ENCODE measurements around the gene KCNQ1.

The KCNQ1 gene

DNA sequence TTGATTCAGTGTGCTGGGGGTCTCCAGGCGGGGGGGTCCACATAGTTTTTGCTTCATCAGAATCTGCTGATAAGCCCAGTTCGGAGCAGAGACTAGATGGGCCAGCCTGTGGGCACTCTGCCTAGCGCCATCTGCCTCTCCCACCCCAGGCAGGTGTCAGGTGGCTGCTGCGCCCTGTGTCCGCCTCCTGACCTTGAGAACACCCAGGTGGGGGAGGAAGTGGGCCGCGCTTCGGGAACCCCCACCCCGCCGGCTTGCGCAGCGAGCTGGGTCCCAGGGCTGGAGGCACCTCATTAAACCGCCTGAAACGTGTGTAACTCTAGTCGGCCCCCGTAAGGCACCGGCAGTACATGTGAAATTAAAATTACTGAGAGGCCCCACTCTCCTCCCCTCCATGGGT is 113.6 kb downstream of the KCNQ1 start:
- no peak for FAIRE-seq

DNA sequence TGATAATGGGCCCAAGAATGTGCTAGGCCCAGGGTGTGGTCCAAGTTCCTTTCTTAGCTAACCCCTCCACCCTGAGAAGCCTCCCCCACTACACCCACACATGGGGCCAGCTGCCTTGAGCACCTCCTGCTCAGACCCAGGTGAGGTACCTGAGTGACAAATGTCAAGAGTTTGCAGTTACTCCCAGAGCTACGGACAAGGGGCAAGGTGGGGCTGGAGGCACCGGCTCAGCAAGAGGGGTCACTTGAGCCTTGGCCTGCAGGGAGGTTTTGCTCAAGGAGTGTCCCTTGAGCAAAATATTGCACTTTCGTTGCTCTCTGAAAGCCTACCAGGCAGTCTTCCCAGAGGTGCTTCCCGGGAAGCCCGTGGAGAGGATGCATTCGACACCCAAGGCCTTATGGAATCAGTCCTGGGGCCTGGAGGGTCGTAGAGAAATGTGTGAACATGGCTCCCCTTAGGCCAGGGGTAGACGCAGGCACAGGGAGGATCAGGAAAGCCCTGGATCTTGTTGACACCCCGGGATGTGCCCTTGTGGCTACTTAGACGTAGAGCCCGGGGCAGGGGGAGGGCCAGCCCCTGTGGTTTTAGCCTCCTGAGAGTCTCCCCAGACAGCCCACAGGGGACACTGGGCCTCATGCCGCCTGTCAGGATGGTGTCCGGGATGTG is 114.2 kb downstream of the KCNQ1 start:
- FAIRE-seq, result no peak

DNA sequence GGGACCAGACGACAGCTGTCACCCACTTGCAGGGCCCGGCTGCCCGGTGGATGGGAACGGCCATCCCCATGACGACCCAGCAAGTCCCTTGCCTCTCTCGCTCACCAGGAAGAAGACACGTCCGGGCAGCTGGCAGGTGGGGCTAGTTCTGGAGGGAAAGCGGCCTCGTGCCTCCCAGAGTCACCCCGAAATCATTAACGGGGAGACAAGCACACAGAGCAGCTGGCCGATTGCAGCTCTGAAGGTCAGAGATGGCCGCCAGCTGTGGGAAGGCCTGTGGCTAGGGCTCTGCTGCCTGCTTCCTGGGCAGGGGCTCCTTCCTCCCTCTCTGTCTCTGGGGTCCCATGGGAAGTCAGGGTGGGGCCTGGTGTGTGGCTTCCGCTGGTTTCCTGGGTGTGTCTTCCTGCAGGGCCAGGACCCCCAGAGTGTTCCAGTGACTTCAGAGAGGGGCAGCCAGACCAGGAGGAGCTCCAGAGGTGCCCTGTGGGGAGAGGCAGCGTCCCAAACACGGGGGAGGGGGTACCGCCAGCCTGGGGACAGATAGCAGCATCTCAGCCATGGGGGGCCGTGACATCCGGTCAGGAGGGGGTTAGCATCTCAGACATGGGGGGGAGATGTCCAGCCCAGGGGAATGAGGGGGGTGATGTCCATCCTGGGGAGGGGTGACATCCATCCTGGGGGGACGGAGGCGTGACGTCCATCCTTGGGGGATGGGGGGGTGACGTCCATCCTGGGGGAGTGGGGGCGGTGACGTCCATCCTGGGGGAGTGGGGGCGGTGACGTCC is 114.9 kb downstream of the KCNQ1 start:
- no peak for FAIRE-seq

DNA sequence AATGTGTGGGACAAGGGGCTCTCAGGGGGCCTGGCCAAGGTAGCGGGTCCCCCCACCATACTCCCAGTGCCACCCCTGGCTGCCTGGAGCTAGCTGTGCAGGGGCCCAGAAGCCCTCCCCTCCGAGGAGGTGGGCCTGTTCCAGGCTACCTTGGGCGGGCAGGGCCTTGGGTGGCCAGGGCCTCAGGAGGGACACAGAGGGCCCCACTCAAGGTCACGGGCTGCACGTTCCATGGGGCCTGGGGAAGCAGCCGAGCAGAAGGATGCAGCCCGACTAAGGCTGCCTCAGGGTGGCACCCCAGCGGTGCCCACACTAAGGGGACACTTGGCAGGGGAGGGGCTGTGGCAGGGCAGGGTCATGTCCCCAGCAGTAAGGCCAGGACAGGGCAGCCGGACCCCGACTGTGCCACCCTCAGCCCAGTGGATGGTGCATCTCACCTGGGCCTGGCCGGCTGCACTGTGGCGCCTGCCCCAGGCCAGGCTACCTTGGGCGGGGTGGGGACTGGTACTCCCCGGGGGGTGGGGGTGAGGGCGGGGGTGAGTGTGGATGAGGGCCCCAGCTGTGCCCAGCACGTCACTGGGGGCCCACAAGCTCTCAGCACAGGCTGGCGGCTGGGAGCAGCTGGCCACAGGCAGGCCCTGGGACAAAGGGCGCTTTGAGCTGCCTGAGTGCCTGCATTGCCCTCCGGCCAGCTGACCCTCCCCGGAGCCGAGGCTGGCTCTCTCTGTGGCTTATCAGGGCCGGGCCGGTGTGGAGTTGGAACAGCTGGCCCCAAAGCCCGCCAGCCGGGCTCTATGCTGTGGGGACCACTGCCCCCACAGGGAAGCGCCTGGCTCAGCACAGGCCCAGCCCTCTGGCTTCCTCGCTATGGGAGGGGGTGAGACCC is 117.1 kb downstream of the KCNQ1 start:
- no peak for FAIRE-seq

DNA sequence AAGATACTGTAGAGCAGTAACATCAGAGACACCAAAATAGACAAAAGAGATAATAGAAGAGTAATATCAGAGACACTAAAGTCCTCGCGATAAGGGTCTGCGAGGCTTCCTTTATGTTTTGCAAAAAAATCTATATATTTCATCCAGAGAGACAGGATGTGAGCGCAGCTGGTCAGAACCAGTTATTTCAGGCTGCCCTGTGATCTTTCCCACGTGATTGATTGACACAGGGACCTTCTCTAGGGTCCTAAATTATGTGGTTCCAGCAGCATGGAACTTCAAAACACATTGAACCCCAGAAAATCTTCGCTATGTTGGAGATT is 118.0 kb downstream of the KCNQ1 start:
- no peak for FAIRE-seq

DNA sequence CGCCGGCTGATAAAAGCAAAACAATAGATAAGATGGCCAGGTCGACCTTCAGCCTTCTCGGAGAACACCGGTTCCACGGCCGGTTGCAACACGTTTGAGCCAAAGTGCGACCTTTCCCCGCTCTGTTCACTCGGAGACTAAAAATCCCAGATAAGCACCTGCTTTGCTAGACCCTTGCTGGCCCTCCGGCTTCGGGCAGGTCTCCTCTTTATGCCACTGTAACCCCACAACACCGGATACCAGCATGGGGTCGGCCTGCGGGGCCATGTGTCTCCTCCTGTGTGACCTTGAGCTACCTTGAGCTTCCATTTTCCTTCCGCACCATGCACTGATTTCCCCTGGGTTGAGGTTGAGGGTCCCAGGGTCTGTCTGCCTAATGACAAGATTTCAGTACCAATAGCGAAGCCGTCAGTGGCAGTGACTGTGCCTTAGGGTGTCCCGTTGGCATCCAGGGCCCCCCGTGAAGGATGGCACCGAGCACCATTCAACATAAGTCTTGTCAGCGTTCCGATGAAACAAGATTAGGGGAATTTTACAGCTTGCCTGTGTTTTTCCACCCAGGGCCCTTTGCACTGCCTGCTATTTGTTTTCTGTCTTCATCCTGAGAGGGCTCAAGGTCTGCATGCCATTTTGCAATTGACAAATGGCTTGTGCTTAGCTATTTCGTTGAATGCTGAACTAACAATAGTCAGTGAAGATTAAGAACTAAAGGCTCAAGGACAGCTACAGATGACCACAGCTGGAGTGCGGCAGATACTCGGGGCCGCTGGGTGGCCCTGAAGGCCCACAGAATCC is 118.6 kb downstream of the KCNQ1 start:
- FAIRE-seq, result no peak

DNA sequence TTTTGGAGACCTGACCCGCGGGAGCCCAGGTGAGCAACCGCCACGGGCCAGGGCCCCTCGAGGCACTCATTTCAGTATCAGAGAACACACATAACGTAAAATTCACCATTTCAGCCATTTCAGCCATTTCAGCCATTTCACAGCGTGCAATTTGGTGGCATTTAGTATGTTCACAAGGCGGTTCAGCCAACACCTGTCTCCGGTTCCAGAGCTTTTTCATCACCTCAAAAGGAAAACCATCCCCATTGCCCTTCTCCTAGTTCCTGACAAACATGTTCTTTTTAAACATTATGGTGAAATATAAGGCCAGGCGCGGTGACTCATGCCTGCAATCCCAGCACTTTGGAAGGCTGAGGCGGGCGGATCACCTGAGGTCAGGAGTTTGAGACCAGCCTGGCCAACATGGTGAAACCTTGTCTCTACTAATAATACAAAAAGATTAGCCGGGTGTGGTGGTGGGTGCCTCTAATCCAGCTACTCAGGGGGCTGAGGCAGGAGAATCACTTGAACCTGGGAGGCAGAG is 119.3 kb downstream of the KCNQ1 start:
- no peak for FAIRE-seq

DNA sequence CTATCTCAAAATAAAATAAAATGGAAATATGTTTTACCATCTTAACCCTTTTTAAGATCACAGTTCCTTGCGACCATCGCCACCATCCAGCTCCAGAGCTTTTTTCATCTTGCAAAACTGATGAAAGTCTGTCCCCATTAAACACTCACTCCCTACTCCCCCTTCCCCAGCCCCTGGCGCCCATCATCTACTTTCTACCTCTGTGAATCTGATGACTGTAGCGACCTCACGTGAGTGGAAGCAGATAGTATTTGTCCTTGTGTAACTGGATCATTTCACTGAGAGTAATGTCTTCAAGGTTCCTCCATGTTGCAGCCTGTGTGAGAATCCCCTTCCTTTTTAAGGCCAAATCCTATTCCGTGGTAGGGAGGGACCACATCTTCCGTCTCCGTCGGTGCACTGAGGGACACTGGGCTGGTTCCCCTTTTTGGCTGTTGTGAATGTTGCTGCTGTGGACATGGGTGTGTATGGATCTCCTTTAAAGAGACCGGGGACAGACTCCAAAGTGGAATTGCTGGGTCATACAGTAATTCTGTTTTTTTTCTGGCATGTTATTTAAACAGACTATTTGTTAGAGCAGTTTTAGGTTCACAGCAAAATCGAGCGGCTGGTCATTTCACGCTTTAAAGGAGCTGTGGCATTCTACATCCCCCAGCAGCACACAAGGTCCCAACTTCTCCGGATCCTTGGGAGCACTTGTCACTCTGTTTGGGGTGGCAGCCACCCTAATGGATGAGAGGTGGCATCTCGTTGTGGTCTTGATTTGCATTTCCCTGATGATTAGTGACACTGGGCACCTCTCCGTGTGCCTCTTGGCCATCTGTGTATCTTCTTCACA is 120.0 kb downstream of the KCNQ1 start:
- no peak for FAIRE-seq

DNA sequence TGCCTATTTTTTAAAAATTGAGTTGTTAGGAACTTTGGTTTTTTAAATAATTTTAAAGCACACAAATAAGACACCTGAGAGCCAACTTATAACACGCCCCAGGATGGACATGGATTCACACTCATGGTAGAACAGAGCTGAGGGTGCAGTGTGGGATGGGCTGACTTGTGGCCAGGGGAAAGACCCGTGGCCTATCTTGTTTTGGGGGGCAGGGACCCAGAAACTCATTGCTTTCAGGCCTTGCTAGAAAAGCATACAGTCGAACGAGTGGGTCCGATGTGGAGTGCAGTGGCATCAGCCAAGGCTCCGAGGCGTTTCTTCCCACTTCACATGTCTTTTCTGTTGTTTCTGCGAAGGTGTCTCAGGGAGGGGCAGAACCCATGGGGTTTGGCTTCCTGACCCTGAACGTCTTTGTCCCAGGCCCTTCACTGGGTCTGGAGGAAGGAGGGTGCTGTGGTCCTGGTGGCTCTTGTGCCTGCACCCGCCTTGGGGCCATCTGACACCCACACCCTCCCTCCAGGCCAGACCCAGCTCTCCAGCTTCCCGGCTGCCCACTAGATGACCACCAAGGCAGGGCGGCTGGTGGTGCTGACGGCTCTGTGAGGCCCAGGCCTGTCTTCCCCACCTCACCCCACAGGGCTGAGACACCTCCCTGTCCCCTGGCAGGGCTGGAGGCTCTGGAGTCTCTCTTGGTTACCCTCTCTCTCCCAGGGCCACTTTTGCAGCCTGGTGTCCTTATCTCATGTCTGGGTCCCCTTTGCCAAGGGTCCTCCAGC is 120.8 kb downstream of the KCNQ1 start:
- FAIRE-seq, result no peak

DNA sequence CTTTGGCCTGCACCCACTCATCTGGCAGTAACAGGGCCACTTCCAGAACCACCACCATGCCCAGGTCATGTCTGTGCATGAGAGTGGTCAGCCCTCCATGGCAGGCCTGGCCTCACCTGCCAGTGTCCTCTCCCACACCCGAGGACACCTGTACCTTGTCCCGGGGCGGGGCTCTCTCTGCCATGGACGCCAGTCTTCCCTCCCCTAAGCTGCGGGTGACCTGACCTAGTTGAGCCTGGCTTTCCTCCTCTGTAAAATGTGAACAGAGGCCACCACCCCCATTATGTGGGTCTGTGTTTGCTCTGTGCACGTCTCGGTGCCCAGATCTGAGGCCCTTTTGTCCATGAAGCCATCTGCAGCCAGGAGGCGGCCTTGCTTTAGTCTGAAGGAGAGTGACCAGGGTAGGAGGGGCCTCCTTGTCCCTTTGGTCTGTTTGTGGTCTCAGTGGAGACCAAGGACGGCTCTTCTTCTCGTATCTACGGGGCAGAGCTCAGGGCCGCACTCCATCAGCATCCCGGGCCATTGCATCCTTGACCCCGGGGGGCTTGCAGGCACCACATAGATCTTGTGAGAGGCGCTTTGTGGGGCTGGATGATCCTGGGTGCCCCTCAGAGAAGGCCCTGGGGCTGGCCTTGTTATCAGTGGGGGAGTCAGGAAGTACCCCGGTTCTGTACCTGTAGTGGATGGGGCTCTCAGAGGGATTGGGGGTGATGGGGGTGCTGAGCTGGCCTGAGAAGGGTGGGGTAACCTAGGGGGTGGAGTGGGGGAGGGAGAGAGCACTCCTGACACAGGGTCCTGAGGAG is 121.6 kb downstream of the KCNQ1 start:
- FAIRE-seq, result no peak

DNA sequence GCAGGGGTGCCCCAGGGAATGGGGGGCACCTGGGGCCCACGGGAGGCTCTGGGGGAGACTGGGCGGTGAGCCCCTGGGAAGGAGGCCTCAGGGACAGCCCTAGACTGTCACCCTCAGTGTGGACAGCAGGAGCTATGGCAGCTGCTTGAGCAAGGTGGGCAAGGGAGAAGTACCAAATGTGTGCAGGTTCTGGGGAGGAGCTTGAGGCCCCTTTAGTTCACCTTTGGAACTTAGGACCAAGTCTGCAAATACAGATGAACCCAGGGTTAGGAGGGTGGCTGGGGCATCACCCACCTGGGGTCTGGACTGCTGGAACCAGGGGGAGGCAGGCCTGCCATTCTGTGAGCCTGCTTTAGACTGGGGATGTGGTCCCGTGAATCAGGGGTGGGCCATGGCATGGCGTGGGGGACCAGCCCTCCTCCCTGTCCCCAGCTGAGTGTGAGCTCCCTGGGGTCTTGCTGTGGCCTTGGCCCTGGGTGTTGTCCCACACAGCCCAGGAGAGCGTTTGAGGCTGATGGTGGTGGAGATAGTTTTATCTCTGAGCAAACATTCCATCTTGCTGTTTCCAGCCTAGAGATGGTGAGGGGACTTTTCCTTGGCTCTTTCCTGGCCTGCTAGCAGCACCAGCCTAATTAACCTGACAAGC is 122.3 kb downstream of the KCNQ1 start:
- no peak for FAIRE-seq

DNA sequence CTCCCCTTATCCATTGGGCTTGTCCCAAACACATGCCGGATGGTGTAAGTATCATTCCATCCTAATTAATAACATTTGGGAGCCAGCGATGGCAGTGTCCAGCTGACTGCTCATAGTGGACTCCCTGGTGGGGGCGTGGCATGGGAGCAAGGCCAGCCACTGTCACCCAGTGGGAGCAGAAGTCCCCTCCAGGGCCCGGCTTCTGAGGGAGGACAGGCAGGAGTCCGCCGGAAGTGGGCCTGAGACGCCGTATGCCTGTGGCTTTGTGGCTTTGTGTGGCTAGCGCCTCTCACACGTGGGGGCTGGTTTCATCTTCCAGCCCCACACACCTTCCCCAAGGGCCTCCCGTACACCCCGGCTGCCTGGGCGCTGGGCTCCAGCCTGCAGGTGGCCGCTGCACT is 124.5 kb downstream of the KCNQ1 start:
- no peak for FAIRE-seq

DNA sequence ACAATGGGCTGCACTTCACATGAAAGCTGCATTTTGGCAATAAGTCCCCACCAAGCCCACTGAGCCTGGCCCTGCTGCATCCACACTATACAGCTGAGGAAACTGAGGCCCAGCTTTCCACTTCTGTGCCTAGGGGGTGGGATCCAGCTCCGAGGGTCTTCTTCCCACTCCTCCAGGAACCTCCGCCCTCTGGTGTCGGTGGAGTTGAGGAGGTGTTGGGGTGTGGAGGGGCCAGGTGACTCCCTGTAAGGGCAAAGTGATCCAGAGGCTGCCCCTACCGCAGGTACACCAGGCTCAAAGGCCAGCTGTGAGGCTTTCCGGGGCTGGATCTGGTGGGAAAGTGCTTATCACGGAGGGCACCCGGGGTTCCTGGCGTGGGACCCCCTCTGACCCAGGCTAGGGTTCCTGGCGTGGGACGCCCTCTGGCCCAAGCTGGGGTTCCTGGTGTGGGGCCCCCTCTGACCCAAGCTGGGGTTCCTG is 125.0 kb downstream of the KCNQ1 start:
- FAIRE-seq, result no peak

DNA sequence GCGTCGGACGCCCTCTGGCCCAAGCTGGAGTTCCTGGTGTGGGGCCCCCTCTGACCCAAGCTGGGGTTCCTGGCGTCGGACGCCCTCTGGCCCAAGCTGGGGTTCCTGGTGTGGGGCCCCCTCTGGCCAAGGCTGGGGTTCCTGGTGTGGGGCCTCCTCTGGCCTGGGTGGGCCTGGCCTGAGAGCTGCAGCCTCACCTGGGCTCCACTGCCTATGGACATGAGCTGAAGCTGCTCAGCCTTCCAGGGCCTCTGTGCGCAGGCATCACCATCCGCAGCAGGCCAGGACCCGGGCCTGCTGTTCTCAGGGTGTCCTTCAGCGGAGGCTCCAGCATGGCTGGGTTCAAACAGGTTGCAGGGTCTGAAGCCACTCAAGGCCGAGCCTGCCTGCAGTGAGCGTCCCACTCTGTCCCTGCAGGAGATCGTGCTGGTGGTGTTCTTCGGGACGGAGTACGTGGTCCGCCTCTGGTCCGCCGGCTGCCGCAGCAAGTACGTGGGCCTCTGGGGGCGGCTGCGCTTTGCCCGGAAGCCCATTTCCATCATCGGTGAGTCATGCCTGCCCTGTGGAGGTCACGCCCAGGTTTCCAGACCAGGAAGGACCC is 125.5 kb downstream of the KCNQ1 start:
- no peak for FAIRE-seq

DNA sequence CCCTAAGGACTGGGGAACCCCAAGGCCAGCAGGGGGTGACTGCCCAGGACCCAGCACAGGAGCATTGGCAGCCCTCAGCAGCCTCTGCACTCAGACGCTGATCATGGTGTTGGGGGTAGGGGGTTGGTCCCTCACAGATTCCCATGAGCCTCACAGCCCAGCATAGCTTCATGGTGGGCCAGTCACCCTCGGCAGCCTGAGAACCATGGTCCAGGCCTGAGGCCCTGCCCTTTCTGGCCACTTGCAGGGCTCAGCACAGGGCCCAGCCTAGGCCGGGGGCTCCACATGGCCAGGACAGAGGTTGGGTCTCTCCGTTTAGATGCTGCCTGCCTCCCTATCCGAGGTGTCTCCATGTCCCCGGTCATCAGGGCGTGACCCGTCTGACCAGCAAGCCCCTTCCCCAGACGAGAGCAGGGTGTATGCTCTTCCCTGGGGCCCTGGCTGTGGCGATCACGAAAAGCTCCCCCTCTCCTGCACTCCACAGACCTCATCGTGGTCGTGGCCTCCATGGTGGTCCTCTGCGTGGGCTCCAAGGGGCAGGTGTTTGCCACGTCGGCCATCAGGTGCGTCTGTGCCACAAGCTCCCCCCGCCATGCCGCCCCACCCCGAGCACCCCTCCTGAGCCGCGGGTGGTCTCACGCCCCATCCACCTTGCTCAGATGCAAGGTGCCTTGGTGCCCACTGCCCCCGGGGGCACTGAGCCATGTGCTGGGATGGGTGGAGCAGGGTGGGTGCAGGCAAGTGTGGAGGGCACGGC is 126.2 kb downstream of the KCNQ1 start:
- no peak for FAIRE-seq

DNA sequence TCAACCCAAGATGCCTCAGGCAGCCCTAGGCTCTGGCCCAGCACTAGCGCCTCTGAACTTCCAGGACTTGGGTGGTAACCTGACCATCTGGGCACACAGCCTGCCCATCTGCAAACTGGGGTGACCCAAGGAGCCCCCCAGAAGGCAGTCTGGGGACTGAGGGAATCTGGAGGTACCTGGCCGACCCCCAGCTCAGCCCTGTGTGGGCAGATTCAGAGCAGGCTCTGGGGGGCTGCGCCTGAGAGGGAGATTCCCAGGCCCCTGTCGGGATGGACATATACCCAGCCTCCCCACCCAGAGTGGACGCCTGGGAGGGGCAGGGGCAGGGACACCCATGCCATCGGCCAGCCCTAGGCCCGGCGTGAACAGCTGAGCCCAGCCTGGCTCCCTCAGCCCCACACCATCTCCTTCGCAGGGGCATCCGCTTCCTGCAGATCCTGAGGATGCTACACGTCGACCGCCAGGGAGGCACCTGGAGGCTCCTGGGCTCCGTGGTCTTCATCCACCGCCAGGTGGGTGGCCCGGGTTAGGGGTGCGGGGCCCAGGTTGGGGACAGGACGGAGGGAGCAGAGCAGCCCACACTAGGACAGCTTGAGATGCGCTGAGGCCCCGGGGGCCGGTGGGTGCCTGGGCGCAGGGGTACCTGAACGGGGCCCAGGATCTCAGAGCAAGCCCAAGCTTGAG is 126.9 kb downstream of the KCNQ1 start:
- FAIRE-seq, result no peak

DNA sequence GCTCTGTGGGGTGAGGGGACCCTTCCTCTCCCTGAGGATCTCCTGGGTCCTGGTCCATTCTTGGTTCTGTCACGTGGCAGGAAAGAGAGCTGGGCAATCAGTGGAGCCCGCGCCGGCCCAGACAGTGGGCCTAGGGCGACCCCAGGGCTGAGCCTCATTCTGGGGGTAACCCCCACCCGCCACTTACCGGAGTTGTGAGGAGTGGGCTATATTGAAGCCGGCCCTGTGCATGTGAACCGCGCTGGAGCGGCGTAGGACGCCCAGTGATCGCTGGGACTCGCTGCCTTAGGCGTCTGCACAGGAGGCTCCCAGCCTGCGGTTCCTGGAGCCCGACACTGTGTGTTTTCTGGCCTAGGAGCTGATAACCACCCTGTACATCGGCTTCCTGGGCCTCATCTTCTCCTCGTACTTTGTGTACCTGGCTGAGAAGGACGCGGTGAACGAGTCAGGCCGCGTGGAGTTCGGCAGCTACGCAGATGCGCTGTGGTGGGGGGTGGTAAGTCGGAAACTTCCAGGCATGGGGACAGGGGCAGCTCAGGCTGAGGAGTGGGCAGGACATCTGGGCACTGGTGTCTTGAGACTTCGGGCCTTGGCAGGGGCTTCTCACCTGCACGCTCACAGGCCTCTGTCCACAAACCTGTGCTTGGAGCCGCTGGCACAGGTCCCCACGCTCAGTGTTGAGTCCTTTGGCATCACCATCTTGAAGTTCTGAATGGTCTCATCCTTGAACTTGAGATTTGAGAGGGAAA is 127.9 kb downstream of the KCNQ1 start:
- FAIRE-seq, result no peak

Measured in G401.6 (cell line).